ENCODE data around the gene FAM13A. TPM values are rescaled to one million over a fixed set of nuclear protein-coding genes. Genes with fewer than 3 reads are reported as not detected.

FAM13A gene
- total and polyA plus RNA-seq, 3 donors from 2014 or later: 30.7 to 123 (median 109) TPM

- Histone ChIP-seq H3K36me3 (ENCODE audit: low read depth, missing control alignments) (no peaks in the 10 kb centered on the region), H3K27ac (no peak overlapping the region), H3K4me1 (no peaks in the 10 kb centered on the region), H3K27me3 (no peaks in the 10 kb centered on the region), H3K9me3 (no peaks in the 10 kb centered on the region), H3K4me3 (no peak overlapping the region)
- DNase-seq: no peak
- 94% methylated on average over 1 of the region's 1 CpG for WGBS, 2 donors
- intact Hi-C loops (cut with DNase I; ENCODE audit: low total_unique reads): no loop called here
- TF ChIP-seq CTCF (IDR thresholded peaks at IDR 0.05) (no peak), POLR2A (IDR thresholded peaks at IDR 0.05) (no peak)
These were observed 42.5 kb upstream of the FAM13A start for GRCh38 chr4:89099471-89099870.

GRCh38 chr4:89099034-89099433 lies 42.0 kb upstream of the FAM13A start:
- no peak for DNase-seq
- Histone ChIP-seq H3K27me3 (no peaks in the 10 kb centered on the region), H3K36me3 (ENCODE audit: low read depth, missing control alignments) (no peaks in the 10 kb centered on the region), H3K4me3 (no peak overlapping the region), H3K9me3 (no peaks in the 10 kb centered on the region), H3K27ac (no peak overlapping the region), H3K4me1 (no peaks in the 10 kb centered on the region)
- whole genome bisulfite sequencing, 2 donors: 90 to 92% methylated on average over 2 of the region's 2 CpGs
- intact Hi-C loops (cut with DNase I; ENCODE audit: low total_unique reads): no loop called here
- no peak for TF ChIP-seq POLR2A (IDR thresholded peaks at IDR 0.05)

- Histone ChIP-seq H3K4me3 (no peak overlapping the region), H3K27me3 (no peaks in the 10 kb centered on the region), H3K27ac (no peak overlapping the region), H3K36me3 (ENCODE audit: low read depth, missing control alignments) (no peaks in the 10 kb centered on the region), H3K4me1 (no peaks in the 10 kb centered on the region), H3K9me3 (no peaks in the 10 kb centered on the region)
- WGBS, 2 donors: 93 to 95% methylated on average over 1 of the region's 1 CpG
- TF ChIP-seq POLR2A (IDR thresholded peaks at IDR 0.05) (no peak), CTCF (IDR thresholded peaks at IDR 0.05) (no peak)
- intact Hi-C loops (cut with DNase I; ENCODE audit: low total_unique reads): no loop called here
- no peak for DNase-seq
These were observed 21.3 kb upstream of the FAM13A start for GRCh38 chr4:89078300-89078699.

GRCh38 chr4:89077761-89078160 lies 20.8 kb upstream of the FAM13A start:
- intact Hi-C loops (cut with DNase I; ENCODE audit: low total_unique reads): no loop called here
- DNase-seq: no peak
- TF ChIP-seq CTCF (IDR thresholded peaks at IDR 0.05) (no peak), POLR2A (IDR thresholded peaks at IDR 0.05) (no peak)
- Histone ChIP-seq H3K4me3 (no peak overlapping the region), H3K36me3 (ENCODE audit: low read depth, missing control alignments) (no peaks in the 10 kb centered on the region), H3K9me3 (no peaks in the 10 kb centered on the region), H3K27me3 (no peaks in the 10 kb centered on the region), H3K27ac (no peak overlapping the region), H3K4me1 (no peaks in the 10 kb centered on the region)

- H3K27ac ChIP-seq: no peak overlapping the region
- H3K27me3 ChIP-seq: no peaks in the 10 kb centered on the region
- H3K9me3 ChIP-seq: no peaks in the 10 kb centered on the region
- no peak for DNase-seq
- WGBS, 2 donors: 75 to 84% methylated on average over 1 of the region's 1 CpG
- H3K4me1 ChIP-seq: no peaks in the 10 kb centered on the region
- H3K4me3 ChIP-seq: no peak overlapping the region
- H3K36me3 ChIP-seq (ENCODE audit: low read depth, missing control alignments): no peaks in the 10 kb centered on the region
- TF ChIP-seq POLR2A (IDR thresholded peaks at IDR 0.05) (no peak), CTCF (IDR thresholded peaks at IDR 0.05) (no peak)
- intact Hi-C loops (cut with DNase I; ENCODE audit: low total_unique reads): no loop called here
These were observed 15.9 kb upstream of the FAM13A start for GRCh38 chr4:89072921-89073320.
